Heart right ventricle (tissue), 16 donors: Measurements from ENCODE around the gene ITGB1BP2. TPM values are rescaled to one million over a fixed set of nuclear protein-coding genes. Genes with fewer than 3 reads are reported as not detected.
"Not testable (repeated sequence)": the region's sequence is repeated elsewhere in the genome, so short reads cannot be mapped to it uniquely, and the experiment has no call there.

Source experiments
- ATAC-seq, 8 donors: fragments of 200-7000 bp; cut with Tn5 transposase; one replicate each; pipeline ENCODE4 v1.9.1; 2020; ENCODE audit warnings: mild to moderate bottlenecking in 8 of 8, moderate library complexity in 8 of 8, moderate number of reproducible peaks in 1 of 8
- DNase-seq, 2 donors: peaks; one replicate each; pipeline ENCODE4 v3.0.0-alpha.2; 2020
- H3K27ac ChIP-seq, 10 donors: fragments of 200-600 bp; sonication (generic) in 2 of 10; one replicate each; pipeline versions ENCODE4 v1.5.0 to v1.8.0; 2020 to 2022; ENCODE audit warnings: mild to moderate bottlenecking in 3 of 10
- H3K27me3 ChIP-seq, 7 donors: fragments of 200-600 bp; one replicate each; pipeline ENCODE4 v1.8.0; 2021 to 2022; ENCODE audit warnings: mild to moderate bottlenecking in 2 of 7
- H3K36me3 ChIP-seq, 9 donors: fragments of 200-600 bp; sonication (generic) in 1 of 9; one replicate each; pipeline versions ENCODE4 v1.5.0 to v1.8.0; 2020 to 2022; ENCODE audit warnings: mild to moderate bottlenecking in 2 of 9
- H3K4me1 ChIP-seq, 9 donors: fragments of 200-600 bp; sonication (generic) in 1 of 9; one replicate each; pipeline versions ENCODE4 v1.5.0 to v1.8.0; 2020 to 2022; ENCODE audit warnings: mild to moderate bottlenecking in 4 of 9
- H3K4me3 ChIP-seq, 10 donors: fragments of 200-600 bp; sonication (generic) in 2 of 10; one replicate each; pipeline versions ENCODE4 v1.5.0 to v1.8.0; 2020 to 2022; ENCODE audit warnings: mild to moderate bottlenecking in 7 of 10, moderate library complexity in 2 of 10
- H3K9me3 ChIP-seq, 11 donors: fragments of 200-600 bp in 10 of 11; sonication (generic) in 2 of 11; one replicate each; pipeline versions ENCODE4 v1.5.0 to v1.8.0; 2013 to 2022; ENCODE audit warnings: mild to moderate bottlenecking in 2 of 11, control low read depth in 1 of 11, moderate library complexity in 1 of 11
- CTCF ChIP-seq, 9 donors: fragments of 200-600 bp; sonication (generic) in 2 of 9; IDR thresholded peaks; one replicate each; pipeline versions ENCODE4 v1.5.0 to v1.8.0; 2021 to 2022; ENCODE audit warnings: antibody characterized with exemption in 9 of 9, mild to moderate bottlenecking in 5 of 9, moderate library complexity in 1 of 9
- WGBS, 2 donors: extraction: QIAGEN DNeasy Blood & Tissue Kit; methylation state at CpG; one replicate each; pipeline ENCODE4 v1.1.7; 2013; ENCODE audit warnings: inconsistent platforms in 1 of 2; 5-methylcytosine and 5-hydroxymethylcytosine counted together
- intact Hi-C, 10 donors: fragments of 100-400 bp; cut with DNase I; formaldehyde crosslinking; loops; one replicate each; pipeline versions ENCODE4 v1.11.1 to v1.14.2; 2022
- polyA plus RNA-seq, 2 donors: library from polyadenylated mRNA; stranded (reverse); fragments of 200-250 nt; gene quantifications; one replicate each; pipeline ENCODE4 v1.2.3, GENCODE V29; 2013
- total RNA-seq, 10 donors: library from RNA; stranded (reverse); fragmentation: NEBNext Ultra II Directional in 3 of 10; extraction: Animal tissue kit (Norgen Biotek cat#: 25700) in 3 of 10; gene quantifications; one replicate each; pipeline versions ENCODE4 v1.2.1 to v1.2.4, GENCODE V29; 2021 to 2023
- donor health status: Arrhythmogenic right ventricular cardiomyopathy.
- donor health status: ischemic (EF 13 %, LVEDD 7.1; RV severe dilation, severe dysfunction).
- donor health status: healthy with polysubstance abuse.
- donor health status: DM: no; HTN: yes; CAD: no.
- donor health status: DM: no; HTN: no; CAD: no.
- donor health status: ischemic (EF 25% LVEDD 6.9; RV normal size, moderate dysfunction).
- donor health status: ischemic (EF 25% LVEDD 5.7; RV mildly dilated, moderate dysfunction).
- donor health status: healthy.
- donor health status: DM: yes; HTN: yes; CAD: no.
- donor health status: Ischemic cardiomyopathy.
- donor health status: ischemic (EF 35%, LVEDD 5.7; RV mildly dilated, moderate dysfunction).
- donor health status: nonischemic (EF 11% LVEDD 7.7; RV severe dilation, severe dysfunction).
- donor health status: DM: yes; HTN: yes; CAD: no.
- donor health status: PGD.
- donor health status: ischemic (EF 29% LVEDD 5.4; RV normal size, mild dysfunction).
- donor health status: nonischemic (EF 23%, LVEDD 6.1; RV moderate dilation, normal function).

Gene ITGB1BP2
- total and polyA plus RNA-seq, 12 donors, result 45.9 to 150 (median 94.1) TPM

- Histone ChIP-seq H3K9me3 (no peaks in the 10 kb centered on the region), H3K27me3 (no peaks in the 10 kb centered on the region), H3K4me1 (no peaks in the 10 kb centered on the region), H3K27ac (no peak overlapping the region), H3K36me3 (no peaks in the 10 kb centered on the region), H3K4me3 (no peak overlapping the region)
- ATAC-seq, result peak in 1 of 8 donors; percentile 41
- 92 to 93% methylated on average over 7 of the region's 7 CpGs for WGBS, 2 donors
- DNase-seq, result no peak
- intact Hi-C loops, result no loop called here
- TF ChIP-seq CTCF (IDR thresholded peaks at IDR 0.05), result no peak
These were observed 14.4 kb downstream of the ITGB1BP2 start for GRCh38 chrX:71315917-71316316.

GRCh38 chrX:71316959-71317358 lies 15.4 kb downstream of the ITGB1BP2 start:
- not testable (repeated sequence) for H3K4me3 ChIP-seq

GRCh38 chrX:71320126-71320525 lies 18.6 kb downstream of the ITGB1BP2 start:
- Histone ChIP-seq H3K36me3 (no peaks in the 10 kb centered on the region), H3K4me1 (no peaks in the 10 kb centered on the region), H3K9me3 (peaks cover 0 to under 1% (median 0%) of the 10 kb centered on the region in 11 donors), H3K27ac (no peak overlapping the region), H3K27me3 (no peaks in the 10 kb centered on the region), H3K4me3 (no peak overlapping the region)
- ATAC-seq, result no peak
- 63 to 89% methylated on average over 1 of the region's 1 CpG for WGBS, 2 donors
- no peak for TF ChIP-seq CTCF (IDR thresholded peaks at IDR 0.05)
- intact Hi-C loops, result no loop called here
- DNase-seq, result no peak

More at GRCh38 chrX:71316959-71317358, 15.4 kb downstream of the ITGB1BP2 start:
- H3K9me3 ChIP-seq, H3K27ac ChIP-seq, H3K27me3 ChIP-seq, H3K4me1 ChIP-seq, intact Hi-C loops, H3K36me3 ChIP-seq, DNase-seq: not testable (repeated sequence)
- no CpG with 5 or more reads among the region's 1 CpG for WGBS, 2 donors
- ATAC-seq, result peak in 2 of 8 donors; percentile 57 to 61

GRCh38 chrX:71321731-71322130 lies 20.2 kb downstream of the ITGB1BP2 start:
- intact Hi-C loops, result no loop called here
- Histone ChIP-seq H3K36me3 (no peaks in the 10 kb centered on the region), H3K4me1 (no peaks in the 10 kb centered on the region), H3K4me3 (no peak overlapping the region), H3K27ac (no peak overlapping the region), H3K27me3 (no peaks in the 10 kb centered on the region), H3K9me3 (peaks cover 0 to 16% (median 8%) of the 10 kb centered on the region in 11 donors)
- no peak for TF ChIP-seq CTCF (IDR thresholded peaks at IDR 0.05)
- DNase-seq (no peak), ATAC-seq (peak in 1 of 8 donors; percentile 41)
- 100% methylated on average over 1 of the region's 1 CpG for WGBS, 2 donors

GRCh38 chrX:71324452-71324851 lies 22.9 kb downstream of the ITGB1BP2 start:
- intact Hi-C loops, result not testable (repeated sequence)
- 97 to 100% methylated on average over 11 of the region's 11 CpGs for WGBS, 2 donors

More at GRCh38 chrX:71324452-71324851, 22.9 kb downstream of the ITGB1BP2 start:
- not testable (repeated sequence) for H3K27me3 ChIP-seq, DNase-seq, H3K4me3 ChIP-seq, H3K36me3 ChIP-seq, ATAC-seq, H3K27ac ChIP-seq, H3K4me1 ChIP-seq
- peaks cover 0 to 32% (median 11%) of the 10 kb centered on the region in 11 donors for H3K9me3 ChIP-seq
